ENCODE results near the gene MAN2C1. TPM values are rescaled to one million over a fixed set of nuclear protein-coding genes. Genes with fewer than 3 reads are reported as not detected.
"Not testable (repeated sequence)": the region's sequence is repeated elsewhere in the genome, so short reads cannot be mapped to it uniquely, and the experiment has no call there.

Gene MAN2C1
- total RNA-seq, 1 donor = 92.6 TPM

DNA sequence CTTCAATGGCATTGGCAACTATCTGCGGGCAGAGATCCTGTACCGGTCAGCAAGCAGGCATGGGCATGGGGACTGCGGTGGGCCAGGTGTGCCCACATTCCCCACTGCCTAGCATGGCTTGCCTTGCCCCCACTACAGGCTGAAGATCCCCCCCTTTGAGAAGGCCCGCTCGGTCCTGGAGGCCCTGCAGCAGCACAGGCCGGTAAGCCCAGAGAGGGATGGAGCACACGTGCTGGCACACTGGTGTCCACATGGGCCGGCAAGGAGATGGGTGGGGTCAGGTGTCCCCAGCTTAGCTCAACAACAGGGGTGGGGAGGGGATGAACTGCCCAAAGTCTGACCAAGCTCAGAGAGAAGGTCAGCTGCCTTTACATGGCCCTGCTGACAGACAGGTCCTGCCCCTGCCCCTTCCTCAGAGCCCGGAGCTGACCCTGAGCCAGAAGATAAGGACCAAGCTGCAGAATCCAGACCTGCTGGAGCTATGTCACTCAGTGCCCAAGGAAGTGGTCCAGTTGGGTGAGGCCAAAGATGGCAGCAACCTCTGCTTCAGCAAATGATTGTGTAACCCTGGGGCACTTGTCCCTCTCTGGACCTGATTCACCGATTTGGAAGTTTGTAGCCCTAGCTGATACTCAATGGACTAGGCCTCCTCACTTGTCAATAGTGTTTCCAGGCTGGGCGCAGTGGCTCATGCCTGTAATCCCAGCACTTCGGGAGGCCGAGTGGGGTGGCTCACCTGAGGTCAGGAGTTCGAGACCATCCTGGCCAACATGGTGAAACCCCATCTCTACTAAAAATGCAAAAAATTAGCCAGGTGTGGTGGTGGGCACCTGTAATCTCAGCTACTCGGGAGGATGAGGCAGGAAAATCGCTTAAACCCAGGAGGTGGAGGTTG lies 16.0 kb downstream of the MAN2C1 start:
- no peak overlapping the region for H3K4me3 ChIP-seq (ENCODE audit: low read depth, low read length)
- TF ChIP-seq, protein P1, sequence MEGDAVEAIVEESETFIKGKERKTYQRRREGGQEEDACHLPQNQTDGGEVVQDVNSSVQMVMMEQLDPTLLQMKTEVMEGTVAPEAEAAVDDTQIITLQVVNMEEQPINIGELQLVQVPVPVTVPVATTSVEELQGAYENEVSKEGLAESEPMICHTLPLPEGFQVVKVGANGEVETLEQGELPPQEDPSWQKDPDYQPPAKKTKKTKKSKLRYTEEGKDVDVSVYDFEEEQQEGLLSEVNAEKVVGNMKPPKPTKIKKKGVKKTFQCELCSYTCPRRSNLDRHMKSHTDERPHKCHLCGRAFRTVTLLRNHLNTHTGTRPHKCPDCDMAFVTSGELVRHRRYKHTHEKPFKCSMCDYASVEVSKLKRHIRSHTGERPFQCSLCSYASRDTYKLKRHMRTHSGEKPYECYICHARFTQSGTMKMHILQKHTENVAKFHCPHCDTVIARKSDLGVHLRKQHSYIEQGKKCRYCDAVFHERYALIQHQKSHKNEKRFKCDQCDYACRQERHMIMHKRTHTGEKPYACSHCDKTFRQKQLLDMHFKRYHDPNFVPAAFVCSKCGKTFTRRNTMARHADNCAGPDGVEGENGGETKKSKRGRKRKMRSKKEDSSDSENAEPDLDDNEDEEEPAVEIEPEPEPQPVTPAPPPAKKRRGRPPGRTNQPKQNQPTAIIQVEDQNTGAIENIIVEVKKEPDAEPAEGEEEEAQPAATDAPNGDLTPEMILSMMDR (IDR thresholded peaks at IDR 0.05; ENCODE audit: insufficient read depth, low read length) = no peak
- no peak for DNase-seq (ENCODE audit: low read depth)

DNA sequence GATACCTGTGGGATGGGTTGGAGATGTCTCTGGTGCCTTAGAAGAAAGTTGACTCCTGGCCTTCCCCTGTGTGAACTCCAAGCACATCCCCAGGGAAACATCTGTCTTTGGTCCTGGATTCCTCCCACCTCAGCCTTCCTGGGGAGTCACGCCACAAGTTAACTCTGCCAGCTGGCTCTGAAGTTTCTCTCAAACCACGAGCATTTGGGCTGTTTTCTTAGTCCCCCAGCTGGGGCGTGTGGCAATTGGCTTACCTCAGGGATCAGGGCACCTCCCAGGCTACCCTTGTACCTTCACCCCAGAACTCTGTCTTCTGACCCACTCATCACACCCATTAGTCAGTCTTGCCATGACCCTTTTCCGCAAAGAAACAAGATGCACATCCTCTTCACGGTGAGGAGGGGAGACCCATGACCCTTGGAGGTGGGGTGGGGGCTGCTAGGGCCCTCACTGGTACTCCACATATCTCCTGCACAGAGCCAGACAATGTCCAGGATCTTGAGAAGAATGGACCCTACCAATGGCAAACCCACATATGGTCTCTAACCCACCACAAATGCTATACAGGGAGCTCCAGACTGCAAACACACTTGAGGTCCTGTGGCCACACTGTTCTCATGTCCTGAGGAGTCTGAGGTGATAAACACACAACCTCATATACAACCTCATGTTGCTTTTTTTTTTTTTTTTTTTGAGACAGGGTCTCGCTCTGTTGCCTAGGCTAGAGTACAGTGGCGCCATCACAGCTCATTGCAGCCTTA lies 17.6 kb downstream of the MAN2C1 start:
- DNase-seq (ENCODE audit: low read depth) = peak; percentile 43
- TF ChIP-seq, protein P1 (IDR thresholded peaks at IDR 0.05; ENCODE audit: insufficient read depth, low read length) = no peak
- H3K4me3 ChIP-seq (ENCODE audit: low read depth, low read length) = no peak overlapping the region

DNA sequence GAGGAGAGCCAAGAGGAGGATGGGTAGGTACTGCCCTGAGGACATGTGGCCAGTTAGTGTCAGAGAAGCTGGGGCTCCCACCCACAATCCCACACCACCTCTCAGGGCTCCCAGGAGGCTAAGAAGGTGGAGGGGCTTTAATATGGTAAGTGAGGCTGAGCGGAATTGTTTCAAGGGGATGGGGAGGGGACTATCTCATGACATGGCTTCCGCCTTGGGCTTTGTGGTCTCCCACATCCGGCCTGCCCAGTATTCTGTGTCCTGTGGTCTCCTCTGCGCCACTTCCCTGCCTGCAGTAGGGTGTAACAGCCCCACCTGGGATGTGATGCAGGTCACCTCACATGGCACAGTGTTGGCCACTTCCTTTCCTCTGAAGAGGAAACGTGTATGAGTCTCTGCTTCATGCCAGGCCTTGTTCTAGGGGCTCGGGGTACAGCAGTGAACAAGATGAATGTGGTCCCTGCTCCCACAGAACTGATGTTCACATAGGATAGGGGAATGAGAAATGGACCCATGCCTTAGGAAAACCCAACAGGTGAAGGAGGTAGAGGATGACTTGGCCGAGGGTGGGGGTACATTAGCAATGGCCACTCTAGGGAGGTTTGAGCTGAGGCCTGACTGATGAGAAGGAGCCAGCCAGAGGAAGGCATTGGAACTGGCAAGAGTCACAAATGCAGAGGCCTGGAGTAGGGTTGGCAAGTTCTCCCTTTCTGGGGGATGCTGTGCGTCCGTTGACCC lies 18.4 kb downstream of the MAN2C1 start:
- no peak overlapping the region for H3K4me3 ChIP-seq (ENCODE audit: low read depth, low read length)
- DNase-seq (ENCODE audit: low read depth) = no peak
- TF ChIP-seq, protein P1 (IDR thresholded peaks at IDR 0.05; ENCODE audit: insufficient read depth, low read length) = no peak

DNA sequence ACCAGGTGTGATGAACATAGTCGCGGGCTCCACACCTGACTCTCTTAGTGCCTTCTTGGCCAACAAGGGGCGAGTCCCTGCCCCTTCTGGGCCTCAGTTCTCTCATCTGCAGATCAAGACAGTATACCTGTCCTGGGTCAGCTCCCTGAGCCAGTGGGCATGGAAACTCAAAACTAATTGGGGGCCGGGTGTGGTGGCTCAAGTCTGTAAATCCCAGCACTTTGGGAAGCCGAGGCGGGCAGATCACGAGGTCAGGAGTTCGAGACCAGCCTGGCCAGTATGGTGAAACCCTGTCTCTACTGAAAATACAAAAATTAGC lies 19.1 kb downstream of the MAN2C1 start:
- H3K4me3 ChIP-seq (ENCODE audit: low read depth, low read length); DNase-seq (ENCODE audit: low read depth): not testable (repeated sequence)

DNA sequence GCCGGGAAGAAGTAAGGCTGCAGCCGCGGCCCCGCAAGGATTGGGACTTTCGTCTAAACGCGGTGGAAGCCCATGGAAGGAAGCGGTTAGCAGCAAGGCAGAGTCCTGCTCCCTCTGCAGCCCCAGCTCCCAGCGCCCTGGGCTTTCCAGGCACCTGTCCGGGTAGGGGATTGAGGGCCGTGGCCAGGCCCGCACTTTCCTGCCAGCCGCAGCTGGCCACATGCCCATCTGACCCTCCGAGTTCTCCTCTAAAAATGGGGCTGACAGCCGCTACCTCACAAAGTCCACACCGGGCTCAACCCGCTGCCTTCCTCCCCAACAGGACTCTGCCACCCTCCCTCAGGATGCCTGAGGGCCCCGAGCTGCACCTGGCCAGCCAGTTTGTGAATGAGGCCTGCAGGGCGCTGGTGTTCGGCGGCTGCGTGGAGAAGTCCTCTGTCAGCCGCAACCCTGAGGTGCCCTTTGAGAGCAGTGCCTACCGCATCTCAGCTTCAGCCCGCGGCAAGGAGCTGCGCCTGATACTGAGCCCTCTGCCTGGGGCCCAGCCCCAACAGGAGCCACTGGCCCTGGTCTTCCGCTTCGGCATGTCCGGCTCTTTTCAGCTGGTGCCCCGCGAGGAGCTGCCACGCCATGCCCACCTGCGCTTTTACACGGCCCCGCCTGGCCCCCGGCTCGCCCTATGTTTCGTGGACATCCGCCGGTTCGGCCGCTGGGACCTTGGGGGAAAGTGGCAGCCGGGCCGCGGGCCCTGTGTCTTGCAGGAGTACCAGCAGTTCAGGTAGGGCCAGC lies 19.7 kb downstream of the MAN2C1 start:
- TF ChIP-seq, protein P1 (IDR thresholded peaks at IDR 0.05; ENCODE audit: insufficient read depth, low read length) = no peak
- DNase-seq (ENCODE audit: low read depth) = no peak
- H3K4me3 ChIP-seq (ENCODE audit: low read depth, low read length) = peak overlapping the region; percentile 73

DNA sequence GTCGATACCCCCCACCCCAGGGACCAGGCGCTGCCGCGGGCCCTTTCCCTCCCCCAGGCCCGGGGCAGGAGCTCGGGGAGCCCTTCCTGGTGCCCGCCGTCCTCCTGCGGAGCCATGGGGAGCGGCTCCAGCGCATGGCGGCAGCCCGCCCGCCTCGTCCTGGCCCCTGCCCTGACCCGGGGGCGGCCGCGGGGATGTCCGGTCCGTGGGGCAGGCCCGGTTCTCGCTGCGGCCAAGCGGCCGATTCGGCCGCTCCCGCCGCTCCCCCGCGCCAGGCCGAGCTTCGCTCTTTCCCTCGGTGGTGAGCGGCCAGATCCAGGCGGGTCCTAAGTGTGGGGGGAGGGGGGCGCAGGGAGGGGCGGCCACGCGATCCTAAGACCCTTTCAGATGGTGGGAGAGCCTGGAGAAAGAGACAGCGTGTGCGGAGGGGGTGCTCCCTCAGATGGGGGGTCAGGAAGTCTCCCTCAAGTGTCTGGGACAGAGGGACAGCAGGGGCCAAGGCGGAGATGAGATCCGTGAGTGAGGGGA lies 20.3 kb downstream of the MAN2C1 start:
- no peak for DNase-seq (ENCODE audit: low read depth)
- peak overlapping the region; percentile 73 for H3K4me3 ChIP-seq (ENCODE audit: low read depth, low read length)
- TF ChIP-seq, protein P1 (IDR thresholded peaks at IDR 0.05; ENCODE audit: insufficient read depth, low read length) = no peak

Measured in fibroblast of the aortic adventitia (primary cell).